ENCODE measurements around the gene OBSCN.

OBSCN gene

DNA sequence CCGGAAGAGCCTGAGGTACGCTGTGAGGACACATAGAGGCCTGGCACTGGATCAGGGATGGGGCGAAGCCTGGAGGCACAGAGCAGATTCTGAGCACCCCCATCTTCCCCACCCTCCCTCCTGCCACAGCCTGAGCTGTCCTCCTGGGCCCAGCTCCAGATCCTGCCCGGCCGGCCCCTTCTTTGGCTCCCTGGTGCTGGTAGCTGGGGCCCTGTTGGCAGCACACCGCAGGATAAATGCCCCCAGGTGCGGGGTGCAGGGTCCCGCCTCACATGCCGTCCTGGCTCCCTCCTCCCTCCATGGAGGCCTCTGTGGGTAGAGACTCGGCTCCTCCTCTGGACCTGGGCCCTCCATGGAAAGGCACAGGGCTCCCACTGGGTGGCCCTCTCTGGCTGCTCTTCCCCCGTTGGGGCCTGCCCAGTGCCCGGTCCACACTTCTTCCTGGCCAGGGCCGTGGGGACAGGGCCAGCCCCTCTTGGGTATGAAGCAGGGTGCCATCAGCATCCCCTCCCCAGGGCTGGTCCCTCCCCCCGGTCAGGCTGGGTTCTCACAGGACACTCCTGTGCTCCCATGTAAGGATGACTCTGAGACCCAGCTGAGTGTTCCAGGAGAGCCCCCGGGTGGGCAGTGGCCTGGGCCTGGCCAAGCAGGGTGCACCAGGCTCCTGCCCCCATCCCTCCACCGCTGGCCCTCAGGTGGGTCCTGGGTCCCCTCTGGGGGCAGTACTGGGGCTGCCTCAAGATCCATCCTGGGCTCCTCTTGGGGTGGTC lies 1.1 kb upstream of the OBSCN start:
- H3K9me2 ChIP-seq (replicated peaks; ENCODE audit: low read depth, low read length) = no peaks in the 10 kb centered on the region
- H3K4me1 ChIP-seq (ENCODE audit: insufficient read depth, low read length, poor library complexity, severe bottlenecking) = no peaks in the 10 kb centered on the region
- no peaks in the 10 kb centered on the region for H3K9me3 ChIP-seq (ENCODE audit: insufficient read depth, low read depth, low read length)
- H2AFZ ChIP-seq (ENCODE audit: low read length) = no peak overlapping the region
- no peak overlapping the region for H3K4me3 ChIP-seq (ENCODE audit: low read length, poor library complexity, severe bottlenecking)
- H3K27me3 ChIP-seq (ENCODE audit: insufficient read depth, low read length, poor library complexity, severe bottlenecking) = no peaks in the 10 kb centered on the region
- no peaks in the 10 kb centered on the region for H4K20me1 ChIP-seq (ENCODE audit: insufficient read depth, low read length, poor library complexity, severe bottlenecking)
- no peak overlapping the region for H3K9ac ChIP-seq (ENCODE audit: low read depth, low read length, poor library complexity, severe bottlenecking)
- H3K4me2 ChIP-seq (ENCODE audit: low read depth, low read length, poor library complexity, severe bottlenecking) = no peak overlapping the region
- no peaks in the 10 kb centered on the region for H3K36me3 ChIP-seq (ENCODE audit: insufficient read depth, low read length)
- TF ChIP-seq, protein P1, sequence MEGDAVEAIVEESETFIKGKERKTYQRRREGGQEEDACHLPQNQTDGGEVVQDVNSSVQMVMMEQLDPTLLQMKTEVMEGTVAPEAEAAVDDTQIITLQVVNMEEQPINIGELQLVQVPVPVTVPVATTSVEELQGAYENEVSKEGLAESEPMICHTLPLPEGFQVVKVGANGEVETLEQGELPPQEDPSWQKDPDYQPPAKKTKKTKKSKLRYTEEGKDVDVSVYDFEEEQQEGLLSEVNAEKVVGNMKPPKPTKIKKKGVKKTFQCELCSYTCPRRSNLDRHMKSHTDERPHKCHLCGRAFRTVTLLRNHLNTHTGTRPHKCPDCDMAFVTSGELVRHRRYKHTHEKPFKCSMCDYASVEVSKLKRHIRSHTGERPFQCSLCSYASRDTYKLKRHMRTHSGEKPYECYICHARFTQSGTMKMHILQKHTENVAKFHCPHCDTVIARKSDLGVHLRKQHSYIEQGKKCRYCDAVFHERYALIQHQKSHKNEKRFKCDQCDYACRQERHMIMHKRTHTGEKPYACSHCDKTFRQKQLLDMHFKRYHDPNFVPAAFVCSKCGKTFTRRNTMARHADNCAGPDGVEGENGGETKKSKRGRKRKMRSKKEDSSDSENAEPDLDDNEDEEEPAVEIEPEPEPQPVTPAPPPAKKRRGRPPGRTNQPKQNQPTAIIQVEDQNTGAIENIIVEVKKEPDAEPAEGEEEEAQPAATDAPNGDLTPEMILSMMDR (conservative IDR thresholded peaks at IDR 0.05; ENCODE audit: low read length) = no peak
- no peak for TF ChIP-seq EZH2phosphoT487 (IDR thresholded peaks at IDR 0.05; ENCODE audit: borderline replicate concordance)
- no peaks in the 10 kb centered on the region for H3K79me2 ChIP-seq (ENCODE audit: insufficient read depth, low read length)
- H3F3A ChIP-seq (ENCODE audit: low read depth) = no peaks in the 10 kb centered on the region

DNA sequence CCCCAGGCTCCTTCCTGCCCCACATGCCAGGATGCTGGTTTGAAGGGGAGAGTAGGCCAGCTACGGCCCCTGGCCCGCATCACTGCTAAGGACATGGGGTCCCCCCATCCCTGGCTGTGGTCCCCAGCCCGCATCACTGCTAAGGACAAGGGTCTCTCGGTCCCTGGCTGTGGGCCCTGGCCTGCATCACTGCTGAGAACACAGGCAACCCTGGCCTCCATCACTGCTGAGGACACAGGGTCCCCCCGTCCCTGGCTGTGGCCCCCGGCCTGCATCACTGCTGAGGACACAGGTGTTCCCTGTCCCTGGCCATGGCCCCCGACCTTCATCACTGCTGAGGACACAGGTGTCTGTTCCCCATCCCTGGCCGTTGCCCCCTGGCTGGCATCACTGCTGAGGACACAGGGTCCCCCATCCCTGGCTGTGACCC lies 448 bp upstream of the OBSCN start:
- no peaks in the 10 kb centered on the region for H3F3A ChIP-seq (ENCODE audit: low read depth)
- no peaks in the 10 kb centered on the region for H3K9me3 ChIP-seq (ENCODE audit: insufficient read depth, low read depth, low read length)
- no peaks in the 10 kb centered on the region for H4K20me1 ChIP-seq (ENCODE audit: insufficient read depth, low read length, poor library complexity, severe bottlenecking)
- no peaks in the 10 kb centered on the region for H3K27me3 ChIP-seq (ENCODE audit: insufficient read depth, low read length, poor library complexity, severe bottlenecking)
- no peak overlapping the region for H2AFZ ChIP-seq (ENCODE audit: low read length)
- H3K79me2 ChIP-seq (ENCODE audit: insufficient read depth, low read length) = no peaks in the 10 kb centered on the region
- H3K4me1 ChIP-seq (ENCODE audit: insufficient read depth, low read length, poor library complexity, severe bottlenecking) = no peaks in the 10 kb centered on the region
- H3K4me2 ChIP-seq (ENCODE audit: low read depth, low read length, poor library complexity, severe bottlenecking) = no peak overlapping the region
- H3K9ac ChIP-seq (ENCODE audit: low read depth, low read length, poor library complexity, severe bottlenecking) = no peak overlapping the region
- H3K4me3 ChIP-seq (ENCODE audit: low read length, poor library complexity, severe bottlenecking) = no peak overlapping the region
- H3K36me3 ChIP-seq (ENCODE audit: insufficient read depth, low read length) = no peaks in the 10 kb centered on the region
- TF ChIP-seq, protein P1 (conservative IDR thresholded peaks at IDR 0.05; ENCODE audit: low read length) = no peak
- TF ChIP-seq EZH2phosphoT487 (IDR thresholded peaks at IDR 0.05; ENCODE audit: borderline replicate concordance) = no peak
- no peaks in the 10 kb centered on the region for H3K9me2 ChIP-seq (replicated peaks; ENCODE audit: low read depth, low read length)

DNA sequence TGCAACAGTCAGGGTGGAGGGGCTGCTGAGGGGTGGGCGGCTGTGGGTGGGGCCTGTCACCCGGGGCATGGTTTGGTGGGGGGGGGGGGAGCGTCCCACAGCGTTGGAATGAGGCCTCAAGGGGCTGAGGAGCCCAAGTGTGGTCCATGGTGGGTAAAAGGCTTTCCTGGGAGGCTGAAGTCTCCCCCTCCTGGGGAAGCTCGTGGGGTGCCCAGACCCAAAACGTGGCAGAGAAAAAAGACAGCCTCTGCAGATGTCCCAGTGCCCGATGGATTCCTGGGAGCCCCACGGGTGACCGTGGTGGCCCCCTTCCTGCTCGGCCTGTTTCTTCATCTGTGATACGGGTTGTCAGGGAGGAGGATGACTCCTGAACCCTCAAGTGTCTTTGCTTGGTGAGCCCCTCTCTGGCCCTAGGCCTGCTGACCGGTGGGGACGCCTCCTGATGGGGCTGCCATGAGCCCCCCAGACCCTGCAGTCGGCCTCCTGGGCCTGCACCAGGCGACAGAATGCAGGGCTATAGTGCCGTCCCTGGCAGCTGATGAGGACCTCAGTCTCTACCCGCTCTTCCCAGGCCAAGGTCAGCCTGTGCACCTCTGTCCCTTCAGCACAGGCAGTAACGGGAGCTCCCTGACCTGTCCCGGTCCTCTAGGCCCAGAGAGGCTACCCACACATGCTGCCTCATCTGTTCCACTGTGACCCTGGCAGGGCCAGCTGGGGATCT lies 1.1 kb downstream of the OBSCN start:
- no peaks in the 10 kb centered on the region for H3K27me3 ChIP-seq (ENCODE audit: insufficient read depth, low read length, poor library complexity, severe bottlenecking)
- no peak overlapping the region for H3K9ac ChIP-seq (ENCODE audit: low read depth, low read length, poor library complexity, severe bottlenecking)
- H4K20me1 ChIP-seq (ENCODE audit: insufficient read depth, low read length, poor library complexity, severe bottlenecking) = no peaks in the 10 kb centered on the region
- TF ChIP-seq, protein P1 (conservative IDR thresholded peaks at IDR 0.05; ENCODE audit: low read length) = no peak
- TF ChIP-seq EZH2phosphoT487 (IDR thresholded peaks at IDR 0.05; ENCODE audit: borderline replicate concordance) = no peak
- H3K4me2 ChIP-seq (ENCODE audit: low read depth, low read length, poor library complexity, severe bottlenecking) = no peak overlapping the region
- no peak overlapping the region for H3K4me3 ChIP-seq (ENCODE audit: low read length, poor library complexity, severe bottlenecking)
- peaks cover 3% of the 10 kb centered on the region for H3K4me1 ChIP-seq (ENCODE audit: insufficient read depth, low read length, poor library complexity, severe bottlenecking)
- no peak overlapping the region for H2AFZ ChIP-seq (ENCODE audit: low read length)
- no peaks in the 10 kb centered on the region for H3K79me2 ChIP-seq (ENCODE audit: insufficient read depth, low read length)
- H3K9me3 ChIP-seq (ENCODE audit: insufficient read depth, low read depth, low read length) = no peaks in the 10 kb centered on the region
- no peaks in the 10 kb centered on the region for H3K36me3 ChIP-seq (ENCODE audit: insufficient read depth, low read length)
- H3F3A ChIP-seq (ENCODE audit: low read depth) = no peaks in the 10 kb centered on the region
- H3K9me2 ChIP-seq (replicated peaks; ENCODE audit: low read depth, low read length) = no peaks in the 10 kb centered on the region
